T follicular helper cell (primary cell): ENCODE measurements around the gene GABRG3.
"Not testable (repeated sequence)": the region's sequence is repeated elsewhere in the genome, so short reads cannot be mapped to it uniquely, and the experiment has no call there.

Experiments used
- DNase-seq: peaks from one replicate; pipeline ENCODE4 v3.0.0-alpha.2; 2020; ENCODE audit warnings: low read depth

The GABRG3 gene

GRCh38 chr15:27179789-27180188, 208.8 kb downstream of the GABRG3 start:
- DNase-seq, result no peak

GRCh38 chr15:27182561-27183110, 211.7 kb downstream of the GABRG3 start:
- no peak for DNase-seq

GRCh38 chr15:27183201-27183600, 212.2 kb downstream of the GABRG3 start:
- DNase-seq, result no peak

DNA sequence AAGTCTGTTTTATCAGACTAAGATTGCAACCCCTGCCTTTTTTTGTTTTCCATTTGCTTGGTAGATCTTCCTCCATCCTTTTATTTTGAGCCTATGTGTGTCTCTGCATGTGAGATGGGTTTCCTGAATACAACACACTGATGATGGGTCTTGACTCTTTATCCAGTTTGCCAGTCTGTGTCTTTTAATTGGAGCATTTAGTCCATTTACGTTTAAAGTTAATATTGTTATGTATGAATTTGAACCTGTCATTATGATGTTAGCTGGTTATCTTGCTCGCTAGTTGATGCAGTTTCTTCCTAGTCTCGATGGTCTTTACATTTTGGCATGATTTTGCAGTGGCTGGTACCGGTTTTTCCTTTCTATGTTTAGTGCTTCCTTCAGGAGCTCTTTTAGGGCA, 220.5 kb downstream of the GABRG3 start:
- not testable (repeated sequence) for DNase-seq

- DNase-seq, result no peak
These were observed 225.7 kb downstream of the GABRG3 start for GRCh38 chr15:27196691-27197090.

GRCh38 chr15:27201425-27201824, 230.4 kb downstream of the GABRG3 start:
- no peak for DNase-seq

DNA sequence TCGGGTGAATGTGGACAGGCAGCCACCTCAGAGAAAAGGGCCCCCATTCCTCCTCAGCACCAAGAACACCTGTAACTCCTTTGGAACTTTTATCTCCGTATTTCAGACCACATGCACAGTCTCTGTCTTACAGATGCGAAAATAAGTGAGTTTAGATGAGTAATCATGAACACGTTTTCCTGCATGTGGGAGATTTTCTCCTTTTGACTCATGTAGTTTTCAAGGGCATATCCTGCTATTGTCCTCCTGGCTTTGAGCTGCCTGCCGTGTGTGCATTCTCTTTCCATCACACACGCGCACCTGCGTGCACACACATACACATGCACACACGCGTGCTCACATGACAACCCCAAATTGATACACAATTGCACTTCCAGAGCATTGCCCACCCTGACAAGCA, 239.2 kb downstream of the GABRG3 start:
- DNase-seq, result no peak

DNA sequence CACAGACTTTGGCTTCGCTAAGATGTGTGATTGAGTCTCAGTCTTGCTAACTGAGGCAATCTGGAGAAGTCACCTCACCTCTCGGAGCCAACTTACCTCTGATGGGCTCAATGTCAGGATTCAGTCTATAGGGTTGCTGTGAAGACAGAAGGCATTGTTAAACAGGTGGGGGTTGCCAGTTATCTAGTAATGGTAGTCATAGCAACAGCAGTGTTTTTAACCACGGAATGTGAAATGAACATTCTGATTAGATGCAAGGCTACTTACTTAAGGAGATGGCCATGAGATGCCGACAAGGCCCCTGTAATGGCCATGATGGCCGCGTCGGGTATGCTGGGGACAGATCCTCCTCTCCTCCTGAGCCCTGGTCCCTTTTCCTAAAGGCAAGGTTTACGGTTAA, 243.1 kb downstream of the GABRG3 start:
- no peak for DNase-seq

DNA sequence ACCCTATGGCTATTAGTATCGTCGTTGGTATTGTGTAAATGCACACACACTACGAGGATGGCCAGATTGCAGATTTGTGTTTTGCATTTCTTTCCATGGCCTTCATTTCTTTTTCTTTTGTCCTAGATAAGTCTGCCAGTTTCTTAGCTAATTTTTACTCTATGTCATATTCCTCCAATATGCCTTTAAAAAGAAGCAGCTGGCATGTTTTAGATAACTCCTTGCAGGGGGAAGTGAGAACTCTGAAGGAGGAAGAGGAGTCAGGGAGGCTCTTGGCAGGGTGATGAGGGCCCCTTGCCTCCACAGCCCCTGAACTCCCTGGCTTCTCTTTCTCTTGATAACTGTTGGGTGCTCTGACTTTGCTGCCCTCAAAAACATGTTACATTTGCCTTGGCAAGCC, 244.0 kb downstream of the GABRG3 start:
- DNase-seq, result no peak

DNA sequence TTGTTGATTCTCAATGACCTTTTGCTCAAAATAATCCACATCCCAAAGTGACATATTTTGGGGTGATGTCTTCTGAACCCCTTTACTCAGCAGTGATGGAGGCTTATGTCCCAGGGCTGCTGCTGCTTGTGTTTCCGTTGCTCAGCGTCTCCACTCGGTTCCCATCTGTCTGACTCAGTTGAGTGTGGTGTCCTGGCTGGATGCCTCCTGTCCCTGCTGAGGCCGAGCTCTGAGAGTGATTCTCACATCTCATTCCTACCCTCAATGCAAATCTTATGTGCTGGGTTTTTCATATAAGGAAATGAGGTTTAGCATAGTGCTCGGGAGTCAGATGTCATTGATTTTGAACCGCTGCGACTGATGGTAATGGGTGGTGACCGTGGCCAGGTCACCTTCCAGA, 247.4 kb downstream of the GABRG3 start:
- DNase-seq, result no peak

DNA sequence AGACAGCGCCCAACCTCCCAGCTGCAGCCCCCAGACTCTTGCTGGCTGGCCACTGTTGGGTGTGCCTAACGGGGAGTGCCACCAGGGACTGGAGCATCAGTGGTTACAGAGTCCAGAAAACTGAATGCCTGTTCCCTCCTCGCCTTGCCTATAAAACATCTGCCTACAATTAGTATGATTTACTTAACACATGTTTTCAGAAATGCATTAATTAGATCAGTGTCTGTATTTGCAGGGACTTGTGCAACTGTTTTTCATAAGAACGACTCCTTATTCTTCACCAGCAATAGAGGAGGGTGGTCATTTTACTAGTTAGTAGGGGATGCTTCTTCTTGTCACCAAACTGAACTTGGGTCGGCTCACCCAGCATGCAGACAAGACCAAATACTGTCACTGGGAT, 248.7 kb downstream of the GABRG3 start:
- DNase-seq, result no peak

DNA sequence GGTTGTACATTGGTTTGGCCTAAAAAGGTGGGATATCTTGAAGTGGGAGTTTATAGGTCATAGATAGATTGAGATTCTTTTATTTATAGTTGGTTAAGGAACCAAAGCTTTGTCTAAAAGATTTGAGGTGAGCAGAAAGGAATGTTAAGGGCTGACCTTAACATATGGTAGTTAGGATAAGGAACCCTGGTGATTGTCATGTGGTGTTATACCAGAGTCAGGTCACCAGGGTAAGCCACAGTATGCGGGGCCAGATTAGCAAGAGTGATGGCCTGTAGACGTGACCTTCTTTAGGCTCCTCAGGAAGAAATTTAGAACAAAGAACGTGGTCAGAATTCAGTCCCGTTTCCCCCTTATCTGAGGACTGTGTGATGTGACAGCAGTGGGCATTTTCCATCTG, 249.2 kb downstream of the GABRG3 start:
- DNase-seq, result no peak

DNA sequence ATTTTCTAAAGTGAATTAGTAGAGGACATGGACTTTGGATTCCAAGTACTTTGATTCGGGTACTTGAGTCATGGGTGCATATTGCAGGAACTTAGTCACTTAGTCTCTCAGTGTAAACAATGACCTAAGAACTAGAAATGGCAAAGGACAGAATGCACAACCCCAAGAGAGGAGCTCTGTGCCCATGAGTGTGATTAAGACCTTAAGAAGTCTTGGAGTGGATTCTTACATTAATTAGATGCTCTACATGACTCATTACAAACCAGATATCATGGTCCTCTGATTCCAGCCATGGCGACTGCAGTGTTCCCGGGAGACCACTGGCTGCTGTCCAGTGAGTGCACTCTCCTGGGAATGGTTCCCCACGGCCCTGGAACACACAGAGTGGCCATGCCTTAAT, 251.5 kb downstream of the GABRG3 start:
- no peak for DNase-seq

- no peak for DNase-seq
These were observed 252.2 kb downstream of the GABRG3 start for GRCh38 chr15:27223179-27223578.

- no peak for DNase-seq
These were observed 260.8 kb downstream of the GABRG3 start for GRCh38 chr15:27231811-27232210.

- DNase-seq, result no peak
These were observed 261.9 kb downstream of the GABRG3 start for GRCh38 chr15:27232876-27233275.

DNA sequence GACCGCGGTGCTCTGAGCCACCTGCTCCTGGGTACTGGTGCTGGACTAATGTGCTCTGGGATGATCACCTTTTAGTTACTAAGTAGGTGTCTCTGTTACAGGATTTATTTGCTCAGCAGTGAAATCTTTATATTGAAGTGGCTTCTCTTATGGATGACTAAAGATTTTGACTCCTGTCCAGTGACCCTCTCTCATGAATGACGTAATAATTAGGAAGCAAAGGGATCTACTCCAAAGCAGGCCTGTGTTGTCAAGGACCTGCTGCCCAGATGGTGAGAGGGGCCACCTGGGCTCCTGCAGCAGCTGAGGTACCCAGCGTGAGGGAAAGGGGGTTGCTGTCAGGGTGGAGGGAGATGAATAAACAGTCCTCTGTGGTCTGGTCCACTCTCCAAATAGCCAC, 263.6 kb downstream of the GABRG3 start:
- DNase-seq, result no peak

- no peak for DNase-seq
These were observed 264.2 kb downstream of the GABRG3 start for GRCh38 chr15:27235161-27235560.

GRCh38 chr15:27235681-27236080, 264.7 kb downstream of the GABRG3 start:
- no peak for DNase-seq

GRCh38 chr15:27237319-27237939, 266.4 kb downstream of the GABRG3 start:
- DNase-seq, result no peak

DNA sequence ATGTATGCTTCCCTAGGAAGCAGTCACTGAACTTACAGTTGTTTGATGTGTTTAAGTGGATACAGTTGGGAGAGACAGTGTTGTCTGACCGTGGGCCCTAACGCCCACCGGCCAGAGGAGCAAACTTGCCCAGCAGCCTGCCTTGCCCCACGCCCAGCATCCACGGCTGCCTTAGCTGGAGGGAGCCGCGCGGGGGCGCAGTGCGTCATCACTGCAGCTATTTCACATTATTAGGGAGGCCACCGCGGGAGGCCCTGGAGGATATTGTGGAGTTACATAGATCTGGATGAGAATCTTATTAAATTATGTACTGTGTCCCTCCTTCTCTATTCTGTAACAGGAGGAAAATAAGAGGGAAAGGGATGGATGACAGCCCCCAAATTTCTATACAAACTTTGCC, 267.2 kb downstream of the GABRG3 start:
- no peak for DNase-seq

- DNase-seq, result no peak
These were observed 267.9 kb downstream of the GABRG3 start for GRCh38 chr15:27238707-27239423.

- DNase-seq, result no peak
These were observed 271.0 kb downstream of the GABRG3 start for GRCh38 chr15:27241943-27242342.

DNA sequence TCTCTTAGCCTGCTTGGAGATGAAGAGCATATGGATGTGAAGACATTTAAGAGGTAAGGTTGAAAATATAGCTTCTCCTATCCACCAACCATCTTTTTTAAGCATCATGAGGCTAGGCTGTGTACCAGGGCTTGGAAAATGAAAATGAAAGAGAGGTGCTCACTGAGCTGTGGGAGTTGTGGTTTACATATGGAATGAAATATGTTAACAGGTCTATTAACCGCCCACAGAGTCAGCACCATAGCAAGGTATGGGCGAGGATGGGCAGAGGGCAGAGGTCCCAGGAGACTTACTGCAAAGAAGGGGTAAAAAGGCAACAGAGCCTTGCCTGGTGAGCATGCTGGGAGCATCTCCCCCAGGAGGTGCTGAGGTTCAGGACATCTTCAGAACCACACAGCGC, 273.1 kb downstream of the GABRG3 start:
- DNase-seq, result no peak
